ENCODE data around the gene INPPL1.

- TF ChIP-seq CTCF (IDR thresholded peaks at IDR 0.05) (no peak), POLR2A (IDR thresholded peaks at IDR 0.05) (no peak)
These were observed 5.6 kb downstream of the INPPL1 start for GRCh38 chr11:72229925-72230763.
